CD4-positive, CD25-positive, alpha-beta regulatory T cell (primary cell): ENCODE data around the gene TMEM33. TPM values are rescaled to one million over a fixed set of nuclear protein-coding genes. Genes with fewer than 3 reads are reported as not detected.

Experiments
- ATAC-seq, 2 donors: fragments of 150-1000 bp; cut with Tn5 transposase; one replicate each; pipeline ENCODE4 v1.10.0; 2021; ENCODE audit warnings: low read depth in 2 of 2, moderate number of reproducible peaks in 2 of 2, moderate library complexity in 1 of 2
- DNase-seq, 3 donors: peaks; one replicate each; pipeline versions ENCODE4 v3.0.0 to v3.0.0-alpha.2; 2012 to 2022; ENCODE audit warnings: mixed read lengths in 1 of 3
- H3K27ac ChIP-seq: one replicate; pipeline ENCODE4 v1.7.0; 2013; ENCODE audit warnings: mild to moderate bottlenecking, low read length; ENCODE audit not compliant: insufficient read depth, poor library complexity, severe bottlenecking
- H3K27me3 ChIP-seq: one replicate; pipeline ENCODE4 v1.7.0; 2013; ENCODE audit warnings: low read length; ENCODE audit not compliant: control insufficient read depth, insufficient read depth
- H3K36me3 ChIP-seq: one replicate; pipeline ENCODE4 v1.7.0; 2013; ENCODE audit warnings: mild to moderate bottlenecking, low read length, moderate library complexity; ENCODE audit not compliant: control insufficient read depth, insufficient read depth
- H3K4me1 ChIP-seq: 2 replicates; pipeline ENCODE4 v1.7.0; 2013; ENCODE audit warnings: mild to moderate bottlenecking, low read length; ENCODE audit not compliant: insufficient read depth, control insufficient read depth, poor library complexity, severe bottlenecking
- H3K4me3 ChIP-seq: one replicate; pipeline ENCODE4 v1.7.0; 2013; ENCODE audit warnings: low read depth, mild to moderate bottlenecking, low read length, moderate library complexity
- H3K9me3 ChIP-seq, 2 experiments: 1 replicate in 1 of 2; 2 replicates in 1 of 2; pipeline ENCODE4 v1.7.0; 2013; ENCODE audit warnings: low read length in 2 of 2, mild to moderate bottlenecking in 1 of 2, moderate library complexity in 1 of 2; ENCODE audit not compliant: control insufficient read depth in 2 of 2
- H3K27ac Mint-ChIP-seq, 3 donors: one replicate each; pipeline ENCODE4 v1.8.0; 2020 to 2022; ENCODE audit warnings: mild to moderate bottlenecking in 3 of 3, mixed read lengths in 3 of 3, moderate library complexity in 2 of 3
- H3K27me3 Mint-ChIP-seq: one replicate; pipeline ENCODE4 v1.8.0; 2022; ENCODE audit warnings: mild to moderate bottlenecking, mixed read lengths
- H3K36me3 Mint-ChIP-seq: one replicate; pipeline ENCODE4 v1.8.0; 2020; ENCODE audit warnings: mixed read lengths
- H3K4me1 Mint-ChIP-seq, 4 donors: one replicate each; pipeline ENCODE4 v1.8.0; 2020 to 2022; ENCODE audit warnings: mixed read lengths in 4 of 4, mild to moderate bottlenecking in 1 of 4
- H3K4me3 Mint-ChIP-seq, 4 donors: one replicate each; pipeline ENCODE4 v1.8.0; 2020 to 2022; ENCODE audit warnings: mild to moderate bottlenecking in 4 of 4, mixed read lengths in 4 of 4, moderate library complexity in 3 of 4
- H3K9me3 Mint-ChIP-seq, 7 donors: one replicate each; pipeline ENCODE4 v1.8.0; 2020 to 2022; ENCODE audit warnings: mixed read lengths in 7 of 7, mild to moderate bottlenecking in 3 of 7, moderate library complexity in 2 of 7
- polyA plus RNA-seq, 4 donors: library from polyadenylated mRNA; unstranded; fragments of 300-500 nt; fragmentation: Illumina TruSeq; gene quantifications; one replicate each; pipeline ENCODE4 v1.2.3, GENCODE V29; 2021
- total RNA-seq: library from RNA; stranded (reverse); gene quantifications from one replicate; pipeline ENCODE4 v1.2.3, GENCODE V29; 2022

TMEM33 gene
- total and polyA plus RNA-seq, 5 donors from 2014 or later, result 20.7 to 37.7 (median 30.1) TPM

DNA sequence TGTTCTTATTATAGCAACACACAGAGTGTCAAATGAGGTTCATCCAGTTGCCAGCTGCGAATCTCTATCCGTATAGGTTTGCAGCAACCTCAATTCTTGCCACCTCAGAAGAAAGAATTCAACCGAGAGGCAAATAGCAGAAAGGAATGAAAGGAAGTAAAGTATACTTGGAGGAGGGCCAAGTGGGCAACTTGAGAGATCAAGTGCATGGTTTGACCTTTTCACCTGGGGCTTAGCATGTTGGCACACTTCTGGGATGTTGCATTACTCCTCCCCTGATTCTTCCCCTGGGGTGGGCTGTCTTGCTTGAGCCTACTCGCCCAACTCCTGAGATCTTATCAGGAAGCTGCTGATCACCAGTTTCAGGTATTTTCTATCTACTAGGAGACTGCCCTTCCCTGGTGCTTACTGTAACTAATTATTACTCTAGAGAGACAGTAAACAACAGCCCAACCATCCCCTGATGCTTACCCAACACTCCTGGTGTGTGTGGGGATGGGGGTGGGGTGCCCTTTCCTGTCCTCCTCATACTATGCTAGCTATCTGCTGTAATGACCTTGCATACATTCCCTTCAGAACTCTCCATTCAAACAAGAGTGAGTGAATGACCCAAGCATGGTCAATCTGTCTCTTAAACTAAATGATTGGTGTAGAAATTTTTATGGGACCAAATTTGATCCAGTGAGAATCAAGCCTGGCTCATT is 7.3 kb upstream of the TMEM33 start:
- Mint-ChIP-seq H3K9me3 (peaks cover 0 to 2% (median 0%) of the 10 kb centered on the region in 7 donors), H3K36me3 (no peaks in the 10 kb centered on the region), H3K27ac (no peak overlapping the region), H3K4me3 (no peak overlapping the region), H3K4me1 (peaks cover 5 to 12% (median 7%) of the 10 kb centered on the region in 4 donors), H3K27me3 (peaks cover 17% of the 10 kb centered on the region)
- no peak overlapping the region for H3K4me3 ChIP-seq
- H3K9me3 ChIP-seq, result no peaks in the 10 kb centered on the region
- no peak for ATAC-seq
- no peak for DNase-seq
- H3K36me3 ChIP-seq, result no peaks in the 10 kb centered on the region
- H3K27ac ChIP-seq, result no peak overlapping the region
- H3K27me3 ChIP-seq, result peaks cover 8% of the 10 kb centered on the region
- no peaks in the 10 kb centered on the region for H3K4me1 ChIP-seq

DNA sequence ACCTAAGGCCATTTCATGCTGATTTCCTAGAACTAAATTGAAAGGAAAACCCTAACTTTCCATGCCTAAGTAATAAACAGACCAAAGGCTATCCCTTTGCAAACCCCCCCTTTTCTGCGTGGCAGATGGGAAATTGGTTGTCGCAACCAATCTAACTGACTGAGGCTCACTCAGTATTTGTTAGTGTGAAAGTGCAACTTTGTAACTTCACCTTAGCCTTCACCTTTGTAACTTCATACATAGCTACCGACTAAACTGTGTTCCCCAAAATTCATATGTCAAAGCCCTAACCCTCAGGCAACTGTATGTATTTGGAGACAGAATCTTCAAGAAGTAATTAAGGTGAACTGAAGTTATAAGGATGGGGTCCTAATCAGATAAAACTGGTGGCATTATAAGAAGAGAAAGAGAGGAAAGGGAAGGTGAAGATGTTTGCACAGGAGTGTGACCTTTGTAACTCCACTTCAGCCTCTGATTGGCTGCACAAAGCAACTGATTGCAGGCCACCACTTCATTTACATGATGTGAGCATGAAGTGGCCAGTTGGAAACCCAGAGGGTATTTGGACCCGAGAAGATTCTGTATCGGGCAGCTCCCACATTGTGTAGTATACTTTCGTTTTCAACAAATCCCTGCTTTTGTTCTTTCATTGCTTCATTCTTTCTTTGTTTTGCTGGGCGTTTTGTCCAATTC is 4.9 kb upstream of the TMEM33 start:
- Histone ChIP-seq H3K27ac (no peak overlapping the region), H3K4me1 (peaks cover 1% of the 10 kb centered on the region), H3K36me3 (no peaks in the 10 kb centered on the region), H3K9me3 (no peaks in the 10 kb centered on the region), H3K4me3 (no peak overlapping the region), H3K27me3 (peaks cover 8% of the 10 kb centered on the region)
- Mint-ChIP-seq H3K4me3 (peak overlapping the region in 1 of 4 donors; percentile 29), H3K27ac (no peak overlapping the region), H3K36me3 (peaks cover under 1% of the 10 kb centered on the region), H3K9me3 (no peaks in the 10 kb centered on the region), H3K4me1 (peaks cover 10 to 26% (median 14%) of the 10 kb centered on the region in 4 donors), H3K27me3 (peaks cover 11% of the 10 kb centered on the region)
- ATAC-seq (no peak), DNase-seq (no peak)

DNA sequence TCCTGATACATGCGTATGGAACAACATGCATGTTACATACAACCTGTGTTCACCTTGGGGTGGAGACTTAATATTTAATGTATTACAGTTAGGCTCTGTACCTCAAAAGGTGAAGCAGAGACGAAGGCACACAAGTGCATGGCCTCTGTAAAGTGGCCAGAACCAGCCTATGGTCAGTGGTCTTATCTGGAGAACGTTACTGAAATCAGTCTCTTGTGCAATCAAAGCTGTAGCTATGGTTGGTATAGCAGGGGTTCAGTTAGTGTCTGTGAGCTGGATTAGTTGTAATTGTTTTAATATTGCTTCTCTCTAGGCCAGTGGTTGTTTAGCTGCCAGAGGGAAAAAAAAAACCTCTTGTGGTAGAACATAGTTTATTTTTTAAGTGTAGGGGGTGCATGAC is 2.2 kb upstream of the TMEM33 start:
- peak overlapping the region in 2 of 4 donors; percentile 0 to 73 for H3K4me3 Mint-ChIP-seq

DNA sequence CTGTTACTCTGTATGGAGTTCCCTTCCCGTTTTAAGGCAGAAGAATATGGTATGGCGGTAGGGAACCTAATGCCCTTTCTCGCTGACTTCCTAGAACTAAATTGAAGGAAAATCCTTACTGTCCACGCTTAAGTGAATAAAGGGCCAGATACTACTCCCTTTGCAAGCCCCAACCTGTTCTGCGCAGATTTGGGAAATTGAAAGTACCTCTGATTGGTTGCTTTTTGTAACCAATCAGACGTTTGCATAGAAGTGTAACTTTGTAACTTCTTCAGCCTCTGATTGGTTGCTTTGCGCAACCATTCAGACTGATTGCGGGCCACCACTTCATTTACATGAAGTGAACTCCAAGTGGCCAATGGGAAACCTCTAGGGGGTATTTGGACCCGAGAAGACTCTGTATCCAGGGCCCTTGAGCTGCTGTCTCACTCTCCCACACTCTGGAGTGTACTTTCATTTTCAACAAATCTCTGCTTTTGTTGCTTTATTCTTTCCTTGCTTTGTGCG is 1.2 kb upstream of the TMEM33 start:
- Mint-ChIP-seq H3K9me3 (no peaks in the 10 kb centered on the region), H3K27ac (peak overlapping the region in 2 of 3 donors; percentile 90 to 95), H3K27me3 (no peaks in the 10 kb centered on the region), H3K4me1 (peaks cover 30 to 59% (median 35%) of the 10 kb centered on the region in 4 donors), H3K4me3 (peak overlapping the region; percentile 95 to 99 (median 96)), H3K36me3 (peaks cover 14% of the 10 kb centered on the region)
- ATAC-seq, result no peak
- Histone ChIP-seq H3K9me3 (no peaks in the 10 kb centered on the region), H3K27ac (no peak overlapping the region), H3K27me3 (no peaks in the 10 kb centered on the region), H3K4me3 (peak overlapping the region; percentile 90), H3K36me3 (peaks cover 9% of the 10 kb centered on the region), H3K4me1 (peaks cover 26% of the 10 kb centered on the region)
- DNase-seq, result no peak

More for the DNA sequence above, 2.2 kb upstream of the TMEM33 start:
- H3K36me3 Mint-ChIP-seq, result peaks cover 10% of the 10 kb centered on the region
- no peak overlapping the region for H3K4me3 ChIP-seq
- H3K9me3 Mint-ChIP-seq, result no peaks in the 10 kb centered on the region
- H3K4me1 Mint-ChIP-seq, result peaks cover 22 to 50% (median 30%) of the 10 kb centered on the region in 4 donors
- peaks cover 3% of the 10 kb centered on the region for H3K27me3 ChIP-seq
- H3K27ac ChIP-seq, result no peak overlapping the region
- H3K27ac Mint-ChIP-seq, result no peak overlapping the region
- ATAC-seq (no peak), DNase-seq (no peak)
- peaks cover 25% of the 10 kb centered on the region for H3K4me1 ChIP-seq
- peaks cover 3% of the 10 kb centered on the region for H3K36me3 ChIP-seq
- no peaks in the 10 kb centered on the region for H3K27me3 Mint-ChIP-seq
- no peaks in the 10 kb centered on the region for H3K9me3 ChIP-seq

DNA sequence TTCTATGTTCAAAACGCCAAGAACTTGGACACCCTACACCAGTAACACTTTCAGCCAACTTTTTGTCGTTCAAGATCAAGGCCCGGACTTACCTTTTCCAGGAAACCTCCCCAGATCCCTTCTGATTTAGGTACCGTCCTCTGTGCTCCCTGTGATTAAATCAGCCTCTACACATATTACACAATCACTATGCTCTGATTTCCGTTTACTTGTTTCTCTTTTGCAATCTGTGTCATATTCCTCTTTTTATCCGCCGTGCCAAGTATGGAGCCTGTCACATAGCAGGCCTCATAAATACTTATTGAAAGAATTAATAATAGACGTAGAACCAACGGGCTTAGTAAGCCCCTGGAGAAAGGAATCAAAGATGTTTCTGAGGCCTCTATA is 722 bp upstream of the TMEM33 start:
- Histone ChIP-seq H3K9me3 (no peaks in the 10 kb centered on the region), H3K4me3 (peak overlapping the region; percentile 90), H3K36me3 (peaks cover 13% of the 10 kb centered on the region), H3K4me1 (peaks cover 26% of the 10 kb centered on the region), H3K27ac (peak overlapping the region; percentile 80), H3K27me3 (no peaks in the 10 kb centered on the region)
- ATAC-seq (no peak), DNase-seq (no peak)
- H3K4me1 Mint-ChIP-seq, result peaks cover 28 to 64% (median 36%) of the 10 kb centered on the region in 4 donors
- H3K4me3 Mint-ChIP-seq, result peak overlapping the region; percentile 95 to 99 (median 96)
- H3K27ac Mint-ChIP-seq, result peak overlapping the region in 2 of 3 donors; percentile 90 to 95
- no peaks in the 10 kb centered on the region for H3K27me3 Mint-ChIP-seq
- H3K9me3 Mint-ChIP-seq, result no peaks in the 10 kb centered on the region
- peaks cover 14% of the 10 kb centered on the region for H3K36me3 Mint-ChIP-seq

DNA sequence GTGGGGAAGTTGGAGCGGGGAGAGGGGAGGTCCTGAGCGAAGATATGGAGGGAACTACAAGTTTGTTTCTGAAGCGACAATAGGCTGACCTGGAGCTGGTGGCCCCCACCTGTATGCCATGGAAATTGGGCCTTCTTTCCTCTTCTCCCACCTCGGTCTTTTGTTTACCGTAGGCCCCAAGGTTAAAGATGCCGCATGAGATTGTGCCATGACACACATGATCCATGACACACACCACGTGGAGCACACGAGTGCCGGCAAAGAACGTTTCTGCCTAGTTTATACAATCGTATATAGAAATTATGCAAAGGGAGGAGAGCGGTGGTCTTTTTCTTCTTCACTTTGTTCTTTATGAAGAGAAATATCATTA is 408 bp downstream of the TMEM33 start:
- H3K27ac Mint-ChIP-seq, result peak overlapping the region; percentile 90 to 97 (median 95)
- ATAC-seq (no peak), DNase-seq (peak in 1 of 3 donors; percentile 24)
- peak overlapping the region; percentile 90 for H3K4me3 ChIP-seq
- peaks cover 33 to 62% (median 39%) of the 10 kb centered on the region in 4 donors for H3K4me1 Mint-ChIP-seq
- no peaks in the 10 kb centered on the region for H3K27me3 Mint-ChIP-seq
- peak overlapping the region; percentile 95 to 99 (median 96) for H3K4me3 Mint-ChIP-seq
- H3K4me1 ChIP-seq, result peaks cover 26% of the 10 kb centered on the region
- H3K9me3 Mint-ChIP-seq, result no peaks in the 10 kb centered on the region
- H3K27me3 ChIP-seq, result no peaks in the 10 kb centered on the region
- H3K36me3 ChIP-seq, result peaks cover 16% of the 10 kb centered on the region
- no peaks in the 10 kb centered on the region for H3K9me3 ChIP-seq
- H3K36me3 Mint-ChIP-seq, result peaks cover 18% of the 10 kb centered on the region
- peak overlapping the region; percentile 80 for H3K27ac ChIP-seq

DNA sequence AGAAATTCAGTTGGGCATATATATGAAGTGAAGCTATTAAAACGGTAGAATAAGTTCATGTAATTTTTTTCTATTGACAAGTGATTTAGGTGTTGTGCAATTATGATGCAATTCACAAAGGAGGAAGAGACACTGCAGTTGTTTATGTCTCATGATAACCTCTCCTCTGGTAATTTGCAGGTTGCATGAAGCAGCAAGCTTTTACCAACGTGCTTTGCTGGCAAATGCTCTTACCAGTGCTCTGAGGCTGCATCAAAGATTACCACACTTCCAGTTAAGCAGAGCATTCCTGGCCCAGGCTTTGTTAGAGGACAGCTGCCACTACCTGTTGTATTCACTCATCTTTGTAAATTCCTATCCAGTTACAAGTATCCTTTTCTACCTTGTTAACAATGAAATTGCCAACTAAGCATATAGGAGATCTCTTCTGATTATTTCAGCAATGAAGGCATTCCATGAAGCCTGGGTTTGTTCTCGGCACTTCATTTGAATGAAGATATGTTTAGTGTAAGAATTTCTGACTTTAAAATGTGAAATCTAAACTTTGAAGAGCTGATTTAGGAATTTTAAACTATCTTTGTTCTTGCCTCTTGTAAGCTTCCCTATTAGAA is 3.9 kb downstream of the TMEM33 start:
- H3K36me3 Mint-ChIP-seq, result peaks cover 28% of the 10 kb centered on the region
- ATAC-seq (no peak), DNase-seq (no peak)
- no peaks in the 10 kb centered on the region for H3K27me3 ChIP-seq
- no peak overlapping the region for H3K27ac ChIP-seq
- H3K4me1 Mint-ChIP-seq, result peaks cover 49 to 70% (median 57%) of the 10 kb centered on the region in 4 donors
- no peaks in the 10 kb centered on the region for H3K27me3 Mint-ChIP-seq
- H3K4me3 Mint-ChIP-seq, result no peak overlapping the region
- no peak overlapping the region for H3K27ac Mint-ChIP-seq
- no peak overlapping the region for H3K4me3 ChIP-seq
- peaks cover 26% of the 10 kb centered on the region for H3K4me1 ChIP-seq
- peaks cover 33% of the 10 kb centered on the region for H3K36me3 ChIP-seq
- H3K9me3 Mint-ChIP-seq, result no peaks in the 10 kb centered on the region
- H3K9me3 ChIP-seq, result no peaks in the 10 kb centered on the region
